ENCODE data around the gene PTP4A2.
"Not testable (repeated sequence)": the region's sequence is repeated elsewhere in the genome, so short reads cannot be mapped to it uniquely, and the experiment has no call there.

The PTP4A2 gene

DNA sequence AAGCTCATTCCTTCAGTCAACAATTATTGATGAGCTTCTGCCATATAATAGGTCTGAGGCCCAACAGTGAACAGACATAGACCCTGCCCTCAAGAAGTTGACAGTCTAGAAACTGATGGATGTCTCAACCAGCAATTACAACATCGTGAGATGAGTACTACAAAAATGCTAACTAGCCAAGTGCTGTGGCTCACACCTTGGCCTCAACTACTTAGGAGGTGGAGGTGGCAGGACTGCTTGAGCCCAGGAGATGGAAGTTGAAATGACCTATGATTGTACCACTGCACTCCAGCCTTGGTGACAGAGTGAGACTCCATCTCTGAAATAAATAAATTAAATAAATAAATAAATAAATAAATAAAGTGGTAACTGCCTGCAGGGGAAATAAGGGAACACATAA lies 11.7 kb upstream of the PTP4A2 start:
- no peak for DNase-seq

GRCh38 chr1:31945677-31946076 lies 7.5 kb upstream of the PTP4A2 start:
- not testable (repeated sequence) for DNase-seq

DNA sequence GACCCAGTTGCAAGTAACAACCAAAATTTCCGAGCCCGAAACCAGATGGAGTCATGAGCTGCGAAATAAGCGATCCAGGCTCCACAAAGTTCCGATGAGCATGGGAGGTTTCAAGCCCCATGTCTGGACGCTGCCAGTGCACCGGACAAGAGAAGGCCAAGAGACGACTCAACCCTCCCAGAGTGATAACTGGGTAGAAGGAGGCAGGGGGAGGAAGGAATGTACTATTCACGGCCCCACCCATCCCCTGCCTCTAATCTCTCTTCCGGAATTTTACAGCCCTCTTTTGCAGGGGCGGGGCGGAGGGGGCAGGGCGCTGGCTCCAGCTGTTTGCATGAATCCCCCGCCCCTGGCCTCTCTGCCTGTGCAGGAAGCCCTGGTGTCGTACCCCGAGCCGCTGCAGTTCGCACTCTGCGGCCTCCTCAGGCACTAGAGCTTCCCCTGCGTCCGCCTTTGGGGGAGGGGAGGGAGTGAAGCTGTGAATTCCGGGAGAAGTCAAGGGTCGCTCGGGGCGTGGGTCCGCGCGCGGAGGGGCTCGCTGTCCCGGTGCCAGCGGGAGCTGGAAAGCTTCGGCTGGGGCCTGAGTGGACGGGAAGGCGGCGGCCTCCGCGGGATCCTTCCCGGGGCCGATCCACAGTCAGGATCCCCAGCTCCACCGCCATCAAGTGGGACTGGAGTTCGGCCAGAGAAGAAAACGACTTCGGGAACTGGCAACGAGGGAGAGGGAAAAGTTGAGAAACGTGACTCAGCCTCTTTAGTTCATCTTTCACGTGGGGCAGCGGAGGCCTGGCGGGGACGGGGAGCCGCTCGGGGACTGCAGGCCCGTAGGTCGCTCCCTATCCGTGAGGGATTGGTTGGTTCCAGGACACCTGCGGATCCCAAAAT lies 6.3 kb upstream of the PTP4A2 start:
- DNase-seq: no peak

DNA sequence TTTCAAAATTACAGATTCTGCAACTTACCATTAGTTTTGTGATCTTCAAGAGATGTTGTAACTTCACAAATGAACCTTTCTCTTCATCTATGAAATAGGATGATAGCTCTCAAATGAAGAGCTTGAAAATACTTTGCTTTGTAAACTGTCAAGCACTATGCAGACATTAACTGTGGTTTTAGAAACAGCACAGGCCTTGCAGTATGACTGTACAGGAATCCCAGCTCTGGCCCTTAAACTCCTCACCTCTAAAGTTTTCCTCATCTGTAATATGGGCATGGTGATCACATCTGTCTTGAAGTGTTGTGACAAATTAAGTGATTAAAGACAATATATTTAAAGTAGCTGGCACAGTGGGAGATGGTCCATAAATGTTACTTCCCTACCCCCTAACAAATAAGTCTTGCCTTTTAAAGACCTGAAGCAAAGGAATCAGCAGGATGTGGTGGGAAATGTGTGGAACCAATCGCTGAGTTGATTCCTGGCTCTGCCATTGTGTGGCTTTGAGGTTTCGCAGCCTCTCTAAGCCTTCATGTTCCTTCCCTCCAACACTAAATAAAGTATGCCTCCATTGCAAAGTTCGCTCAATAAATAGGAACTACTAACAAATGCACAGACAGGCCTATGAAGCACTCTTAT lies 5.5 kb upstream of the PTP4A2 start:
- no peak for DNase-seq

- not testable (repeated sequence) for DNase-seq
Measured at GRCh38 chr1:31942061-31942460, 3.9 kb upstream of the PTP4A2 start.

GRCh38 chr1:31939484-31940329 lies 1.5 kb upstream of the PTP4A2 start:
- no peak for DNase-seq

DNA sequence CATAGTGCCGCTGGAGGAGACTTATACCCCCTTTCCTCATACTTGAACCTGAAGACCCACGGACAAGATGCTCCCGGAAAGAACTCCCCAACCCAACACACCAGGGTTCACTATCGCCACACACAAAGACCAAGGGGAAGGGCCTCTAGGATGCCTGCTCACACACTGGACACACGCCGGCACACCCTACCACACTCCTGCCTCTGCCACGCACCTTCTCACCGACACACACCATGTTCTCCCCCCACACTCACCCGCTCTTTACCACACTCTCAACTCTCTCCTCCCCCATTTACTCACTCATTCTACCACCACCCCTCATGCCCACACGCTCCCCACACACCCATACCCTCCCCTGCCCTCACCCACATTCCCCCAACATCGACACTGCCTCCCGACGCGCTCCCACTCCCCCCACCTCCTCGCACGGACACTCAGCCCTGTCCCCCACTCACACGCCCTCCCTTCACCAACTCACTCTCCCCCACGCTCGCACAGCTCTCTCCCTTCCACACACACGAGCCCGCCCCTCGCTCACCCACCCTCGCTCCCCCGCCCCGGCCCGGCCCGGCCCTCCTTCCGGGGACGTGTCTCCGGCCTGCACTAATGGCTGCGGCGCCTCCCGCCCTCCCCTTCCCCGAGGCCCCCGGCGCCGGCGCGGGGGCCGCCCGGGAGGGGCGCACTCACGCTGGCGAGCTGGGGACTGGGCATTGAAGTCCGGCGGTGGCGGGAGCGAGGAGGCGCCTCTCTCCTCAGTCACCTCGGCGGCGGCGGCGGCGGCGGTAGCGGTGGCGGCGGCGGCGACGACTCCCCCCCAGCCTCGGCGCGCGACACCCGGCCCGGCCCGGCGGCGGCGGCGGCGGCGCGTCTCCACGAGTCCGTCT lies 626 bp downstream of the PTP4A2 start:
- no peak for DNase-seq

DNA sequence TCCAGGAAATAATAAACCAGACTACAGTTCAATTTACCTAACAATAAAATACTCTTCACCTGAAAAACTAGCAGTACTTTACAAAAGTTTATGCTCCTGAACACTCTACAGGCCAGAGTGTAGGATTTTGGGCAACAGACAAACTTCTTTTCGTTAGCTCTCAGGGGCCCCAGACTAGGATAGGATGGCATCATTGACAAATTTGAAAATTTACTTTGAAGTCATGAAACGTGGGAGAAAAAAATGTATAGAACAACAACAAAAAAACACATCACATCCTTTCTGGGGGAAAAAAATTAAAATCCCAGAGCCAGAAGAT lies 1.2 kb downstream of the PTP4A2 start:
- no peak for DNase-seq

GRCh38 chr1:31936278-31936980 lies 1.7 kb downstream of the PTP4A2 start:
- no peak for DNase-seq

GRCh38 chr1:31934706-31935629 lies 3.2 kb downstream of the PTP4A2 start:
- no peak for DNase-seq

DNA sequence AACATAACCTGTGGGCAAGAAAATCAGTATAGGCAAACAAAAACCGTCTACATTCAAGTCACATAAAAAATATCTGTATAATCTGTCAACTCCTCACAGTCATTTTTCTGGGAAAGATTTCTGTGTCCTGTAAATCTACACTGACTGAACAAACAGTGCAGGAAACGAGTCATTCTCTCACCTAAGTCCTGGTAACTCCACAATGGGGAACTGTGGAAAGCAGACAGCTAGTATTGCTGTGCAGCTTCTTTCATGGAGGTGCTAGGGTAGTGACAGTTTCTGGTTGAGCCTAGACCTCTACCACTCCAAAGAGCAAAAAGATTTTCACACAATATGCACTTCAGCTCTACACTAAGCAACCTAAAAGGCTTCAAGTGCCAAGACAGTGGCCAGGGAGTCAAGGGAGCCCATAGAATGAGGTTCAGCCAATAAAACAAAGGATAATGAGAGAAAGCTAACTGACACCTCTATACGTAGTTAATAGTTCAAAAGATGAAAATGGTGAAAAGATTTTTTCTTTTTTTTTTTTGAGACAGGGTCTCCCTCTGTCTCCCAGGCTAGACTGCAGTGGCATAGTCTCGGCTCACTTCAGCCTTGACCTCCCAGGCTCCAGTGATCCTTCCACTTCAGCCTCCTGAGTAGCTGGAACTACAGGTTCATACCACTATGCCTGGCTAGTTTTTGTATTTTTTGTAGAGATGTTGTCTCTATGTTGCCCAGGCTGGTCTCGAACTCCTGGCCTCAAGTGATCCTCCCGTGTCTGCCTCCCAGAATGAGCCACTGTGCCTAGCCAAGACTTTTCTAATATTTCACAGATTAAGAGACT lies 5.5 kb downstream of the PTP4A2 start:
- no peak for DNase-seq

DNA sequence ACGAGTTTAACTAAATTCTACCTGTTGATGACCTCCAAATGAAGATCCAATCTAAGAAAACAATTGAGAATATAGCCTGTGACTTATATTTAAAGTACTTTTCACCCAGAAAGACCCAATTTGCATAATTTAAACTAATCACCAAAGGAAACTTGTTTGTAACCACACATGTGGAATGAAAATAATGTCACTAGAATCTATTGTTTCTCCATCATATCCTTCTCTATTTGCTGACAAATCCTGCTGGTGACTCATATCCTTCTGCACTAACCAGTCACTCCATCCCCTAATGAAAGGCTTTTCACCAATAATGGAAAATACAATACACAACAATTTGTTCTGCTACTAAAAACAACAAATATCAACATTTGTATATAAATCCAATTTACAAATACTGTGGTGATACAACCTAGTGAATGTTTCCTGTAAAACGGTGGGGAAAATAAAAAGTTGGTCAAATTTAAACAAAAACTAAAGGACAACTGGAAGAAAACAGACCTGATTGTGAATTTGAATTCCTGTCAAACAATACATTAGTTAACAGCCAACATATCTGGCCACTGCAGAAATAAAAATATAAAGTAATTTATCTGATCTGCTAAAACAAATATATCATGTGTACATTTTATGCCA lies 6.5 kb downstream of the PTP4A2 start:
- no peak for DNase-seq

DNA sequence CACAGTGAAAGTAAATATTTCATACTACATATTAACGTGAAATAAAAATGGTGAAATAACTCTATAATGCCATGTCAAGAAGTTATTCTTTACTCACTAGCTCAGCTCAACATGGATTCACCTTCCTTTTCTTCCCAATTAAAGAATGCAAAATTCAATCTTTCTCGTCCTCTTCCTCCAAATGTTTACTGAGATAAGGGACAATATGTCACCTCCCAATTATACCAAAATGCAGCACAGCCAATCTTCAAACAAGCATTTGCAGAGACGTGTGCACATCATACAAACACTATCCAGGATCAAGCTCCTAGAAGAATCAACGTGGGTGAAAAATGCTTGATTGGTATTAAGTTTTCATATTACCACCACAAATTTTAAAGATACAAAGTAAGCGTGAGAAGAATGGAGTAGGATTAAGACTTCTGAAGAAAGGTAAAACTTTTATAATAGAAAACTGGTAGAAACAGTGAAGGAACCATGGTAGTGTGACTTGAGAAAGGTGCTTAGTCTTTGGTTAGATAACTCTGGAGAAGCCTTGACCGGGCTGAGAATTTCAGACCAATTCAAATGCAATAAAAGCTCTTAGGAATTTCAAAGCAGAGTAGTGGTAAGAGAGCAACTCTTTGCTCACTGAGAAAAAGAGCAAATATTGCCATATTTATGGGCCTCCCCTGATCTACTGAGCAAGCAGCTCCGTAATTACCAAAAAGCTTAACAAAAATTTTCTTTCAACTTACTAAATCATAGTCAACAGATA lies 7.2 kb downstream of the PTP4A2 start:
- no peak for DNase-seq

DNA sequence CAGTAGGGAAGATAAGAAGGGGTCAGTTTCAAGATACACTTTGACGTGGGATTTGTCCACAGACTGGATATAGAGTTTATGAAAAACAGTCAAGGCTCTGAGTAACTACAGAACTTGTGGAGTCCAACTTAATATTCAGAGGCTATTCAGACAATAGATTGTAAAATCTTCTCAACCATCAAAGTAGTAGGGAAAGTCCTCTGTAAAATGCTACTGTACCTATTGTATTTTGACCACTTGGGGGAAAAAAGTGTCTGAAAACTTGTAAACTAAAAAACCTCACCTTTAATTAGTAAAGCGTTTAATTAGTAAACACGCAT lies 10.5 kb downstream of the PTP4A2 start:
- DNase-seq: no peak

GRCh38 chr1:31926853-31927660 lies 11.1 kb downstream of the PTP4A2 start:
- no peak for DNase-seq

GRCh38 chr1:31926252-31926651 lies 11.9 kb downstream of the PTP4A2 start:
- no peak for DNase-seq

- DNase-seq: not testable (repeated sequence)
Measured at GRCh38 chr1:31925824-31926223, 12.3 kb downstream of the PTP4A2 start.

DNA sequence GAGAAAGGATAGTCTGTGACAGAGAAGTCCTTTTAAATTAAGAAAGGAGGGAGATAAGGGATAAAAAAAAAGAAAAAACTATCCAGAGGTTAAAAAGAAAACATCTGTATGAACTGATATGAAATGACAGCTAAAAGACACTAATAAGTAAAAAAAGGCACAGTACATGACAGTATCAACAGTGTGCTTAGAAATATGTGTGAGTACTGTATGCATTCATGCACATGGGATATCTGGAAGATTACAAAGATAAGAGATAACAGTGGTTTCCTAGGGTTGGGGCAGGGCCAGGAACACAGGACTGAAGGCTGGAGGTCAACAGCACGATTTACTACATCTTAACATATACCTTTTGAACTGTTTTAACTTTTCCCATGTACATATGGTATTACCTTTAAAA lies 13.3 kb downstream of the PTP4A2 start:
- DNase-seq: no peak
